Vagina (tissue), 2 donors: Measurements from ENCODE around the gene TXNRD1. TPM values are rescaled to one million over a fixed set of nuclear protein-coding genes. Genes with fewer than 3 reads are reported as not detected.

Source experiments
- DNase-seq, 2 donors: peaks; one replicate each; pipeline ENCODE4 v3.0.0-alpha.2; 2017; ENCODE audit errors: extremely low spot score in 2 of 2
- H3K27ac ChIP-seq: fragments of 200-600 bp; sonication (generic); one replicate; pipeline ENCODE4 v1.5.1; 2019
- H3K27me3 ChIP-seq: fragments of 200-600 bp; sonication (generic); one replicate; pipeline ENCODE4 v1.5.1; 2019
- H3K36me3 ChIP-seq, 2 donors: fragments of 200-600 bp; sonication (generic); one replicate each; pipeline ENCODE4 v1.5.1; 2017 to 2019
- H3K4me1 ChIP-seq: fragments of 200-600 bp; sonication (generic); one replicate; pipeline ENCODE4 v1.5.1; 2019
- H3K4me3 ChIP-seq, 2 donors: fragments of 200-600 bp; sonication (generic); 1 replicate in 1 of 2; 2 replicates in 1 of 2; pipeline ENCODE4 v1.5.1; 2016 to 2019
- H3K9me3 ChIP-seq: fragments of 200-600 bp; sonication (generic); one replicate; pipeline ENCODE4 v1.5.1; 2019
- CTCF ChIP-seq, 3 experiments: fragments of 450-650 bp in 2 of 3; fragments of 200-600 bp in 1 of 3; sonication (generic) in 1 of 3; IDR thresholded peaks; one replicate each; pipeline ENCODE4 v1.5.1; 2017 to 2019; ENCODE audit warnings: antibody characterized with exemption in 3 of 3, mild to moderate bottlenecking in 2 of 3, moderate library complexity in 2 of 3
- POLR2A ChIP-seq, 2 donors: fragments of 450-650 bp; IDR thresholded peaks; one replicate each; pipeline ENCODE4 v1.6.1; 2017; ENCODE audit warnings: antibody characterized with exemption in 2 of 2, mild to moderate bottlenecking in 2 of 2, moderate library complexity in 2 of 2
- POLR2AphosphoS5 ChIP-seq, 2 donors: sonication (generic); formaldehyde crosslinking; IDR thresholded peaks; one replicate each; pipeline ENCODE4 v1.9.0; 2017; ENCODE audit warnings: antibody characterized with exemption in 2 of 2, mild to moderate bottlenecking in 2 of 2, low read depth in 1 of 2; ENCODE audit not compliant: insufficient read depth in 1 of 2
- intact Hi-C: fragments of 100-400 bp; cut with DNase I; formaldehyde crosslinking; loops from one replicate; pipeline ENCODE4 v1.15.1; 2023
- total RNA-seq: library from RNA; depleted of rRNA; stranded (reverse); fragments of >200 nt; gene quantifications from one replicate; pipeline ENCODE4 v1.2.3, GENCODE V29; 2016

Gene TXNRD1
- total RNA-seq, 1 donor from 2014 or later: 144 TPM

GRCh38 chr12:104354167-104354867 is 138.7 kb downstream of the TXNRD1 start:
- no peaks in the 10 kb centered on the region for H3K9me3 ChIP-seq
- TF ChIP-seq CTCF (IDR thresholded peaks at IDR 0.05): no peak
- H3K4me3 ChIP-seq: no peak overlapping the region
- no peaks in the 10 kb centered on the region for H3K27me3 ChIP-seq
- H3K4me1 ChIP-seq: no peaks in the 10 kb centered on the region
- peaks cover 0 to 9% of the 10 kb centered on the region in 2 donors for H3K36me3 ChIP-seq
- DNase-seq: peak; percentile 7 to 27
- no peak overlapping the region for H3K27ac ChIP-seq
- intact Hi-C loops: no loop called here

DNA sequence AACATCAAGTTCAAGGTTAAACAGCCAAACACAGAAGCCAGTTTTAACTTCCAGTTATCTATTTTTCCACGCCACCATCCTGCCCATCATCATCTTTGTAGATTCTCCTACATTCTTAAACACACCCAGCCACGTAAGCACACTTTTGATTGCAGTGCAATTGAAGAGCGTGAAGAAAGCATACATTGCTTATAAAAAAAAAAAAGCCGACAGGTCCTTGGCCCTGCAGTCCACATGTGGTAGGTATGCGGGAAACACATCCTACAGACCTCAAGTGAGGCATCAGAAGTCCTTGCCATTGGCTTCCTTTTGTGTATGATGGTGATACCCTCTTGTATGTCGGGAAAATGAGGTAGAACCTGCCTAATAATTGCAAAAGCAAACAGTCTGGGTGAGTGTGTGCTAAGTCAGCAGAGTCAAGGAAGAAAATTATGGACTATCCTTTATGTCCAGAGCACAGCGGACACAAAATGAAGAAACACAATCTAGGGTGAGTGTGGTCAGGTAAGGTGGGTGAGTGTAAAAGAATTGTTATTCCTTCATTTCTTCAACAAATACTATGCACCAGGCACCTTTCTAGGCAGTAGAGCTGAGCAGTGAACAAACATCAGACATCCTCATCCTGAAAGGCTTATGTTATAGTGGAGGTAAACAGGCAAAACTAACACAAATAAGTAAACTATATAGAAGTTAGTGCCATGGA is 139.4 kb downstream of the TXNRD1 start:
- Histone ChIP-seq H3K4me1 (no peaks in the 10 kb centered on the region), H3K27ac (no peak overlapping the region), H3K36me3 (peaks cover 0 to 5% of the 10 kb centered on the region in 2 donors), H3K4me3 (no peak overlapping the region), H3K9me3 (no peaks in the 10 kb centered on the region), H3K27me3 (no peaks in the 10 kb centered on the region)
- peak in 1 of 2 donors; percentile 25 for DNase-seq
- no peak for TF ChIP-seq CTCF (IDR thresholded peaks at IDR 0.05)
- TF ChIP-seq POLR2A (IDR thresholded peaks at IDR 0.05): no peak
- no peak for TF ChIP-seq POLR2AphosphoS5 (IDR thresholded peaks at IDR 0.05; ENCODE audit: insufficient read depth in 1 of 2, low read depth in 1 of 2)
- intact Hi-C loops: loop anchor here (5.0 kb wide), 1 partner anchor 148 kb away; no protein-coding TSS in a partner anchor

- no peak overlapping the region for H3K27ac ChIP-seq
- DNase-seq: peak; percentile 75 to 82
- H3K36me3 ChIP-seq: peaks cover 0 to 5% of the 10 kb centered on the region in 2 donors
- intact Hi-C loops: loop anchor here (5.0 kb wide), 1 partner anchor 148 kb away; no protein-coding TSS in a partner anchor
- no peaks in the 10 kb centered on the region for H3K27me3 ChIP-seq
- no peak overlapping the region for H3K4me3 ChIP-seq
- TF ChIP-seq CTCF (IDR thresholded peaks at IDR 0.05) (no peak), POLR2A (IDR thresholded peaks at IDR 0.05) (no peak), POLR2AphosphoS5 (IDR thresholded peaks at IDR 0.05; ENCODE audit: insufficient read depth in 1 of 2, low read depth in 1 of 2) (no peak)
- H3K4me1 ChIP-seq: no peaks in the 10 kb centered on the region
- H3K9me3 ChIP-seq: no peaks in the 10 kb centered on the region
Measured at GRCh38 chr12:104355630-104356029, 140.1 kb downstream of the TXNRD1 start.

DNA sequence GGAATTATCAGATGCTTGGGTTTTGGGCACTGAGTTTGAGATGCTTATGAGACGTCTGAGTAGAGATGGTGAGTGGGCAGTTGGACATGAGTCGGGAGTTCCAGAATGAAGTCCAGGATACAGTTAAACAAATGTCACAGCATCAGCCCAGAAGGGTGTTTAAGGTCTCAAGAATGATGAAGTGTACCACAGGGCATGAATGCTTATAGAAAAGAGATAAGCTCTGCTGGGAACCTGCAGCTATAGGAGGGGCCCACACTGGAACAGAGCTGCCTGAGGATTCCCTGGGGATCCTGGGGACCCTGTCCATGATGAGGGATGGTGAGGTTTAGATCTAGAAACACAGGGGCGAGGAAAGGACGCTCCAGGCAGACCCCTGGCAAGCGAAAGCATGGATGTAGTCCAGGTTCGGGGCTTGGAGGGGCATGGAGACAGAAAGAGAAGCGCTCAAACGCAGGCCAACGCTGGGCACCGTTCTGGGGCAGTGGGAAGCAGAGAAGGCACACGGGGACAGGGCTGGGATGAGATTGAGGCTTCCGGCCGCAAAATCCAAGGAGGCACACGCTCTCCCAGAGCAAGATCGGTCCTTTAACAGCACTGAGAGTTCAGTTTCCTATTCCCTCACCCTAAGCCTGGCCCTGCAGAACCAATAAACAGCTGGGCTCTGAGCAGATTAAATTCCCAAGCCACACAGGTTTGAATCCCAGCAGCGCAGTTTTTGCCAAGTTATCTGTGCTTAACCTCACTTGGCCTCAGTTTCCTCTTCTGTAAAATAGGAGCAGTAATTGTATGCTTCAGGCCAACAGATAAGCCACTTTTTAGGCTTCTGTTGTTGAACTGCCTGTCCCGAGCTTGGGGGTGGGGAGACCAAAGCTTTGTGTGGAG is 140.9 kb downstream of the TXNRD1 start:
- peaks cover 0 to 3% of the 10 kb centered on the region in 2 donors for H3K36me3 ChIP-seq

More for the DNA sequence above, 140.9 kb downstream of the TXNRD1 start:
- TF ChIP-seq POLR2A (IDR thresholded peaks at IDR 0.05): no peak
- no peak for TF ChIP-seq POLR2AphosphoS5 (IDR thresholded peaks at IDR 0.05; ENCODE audit: insufficient read depth in 1 of 2, low read depth in 1 of 2)
- no peak for TF ChIP-seq CTCF (IDR thresholded peaks at IDR 0.05)
- no peaks in the 10 kb centered on the region for H3K9me3 ChIP-seq
- no peaks in the 10 kb centered on the region for H3K4me1 ChIP-seq
- no peak overlapping the region for H3K27ac ChIP-seq
- no peaks in the 10 kb centered on the region for H3K27me3 ChIP-seq
- DNase-seq: peak; percentile 49 to 56
- H3K4me3 ChIP-seq: no peak overlapping the region
- intact Hi-C loops: loop anchor here (5.0 kb wide), 1 partner anchor 149 kb away; no protein-coding TSS in a partner anchor
